ENCODE data around the gene CYP2C8. TPM values are rescaled to one million over a fixed set of nuclear protein-coding genes. Genes with fewer than 3 reads are reported as not detected.

Gene CYP2C8
- total RNA-seq, 1 experiment from 2014 or later: 0.75 TPM

GRCh38 chr10:95026461-95026860, 42.8 kb downstream of the CYP2C8 start:
- Histone ChIP-seq H3K27me3 (replicated peaks; ENCODE audit: control insufficient read depth, insufficient read depth, low read length) (no peaks in the 10 kb centered on the region), H3K9me3 (no peaks in the 10 kb centered on the region), H3K4me1 (no peaks in the 10 kb centered on the region), H3K4me3 (ENCODE audit: low read depth, low read length) (no peak overlapping the region), H3K36me3 (ENCODE audit: control insufficient read depth, insufficient read depth, low read length) (no peaks in the 10 kb centered on the region)
- ChIA-PET POLR2A (no interaction called here), CTCF (no interaction called here)
- no peaks in the 10 kb centered on the region for H3K27me3 Mint-ChIP-seq (ENCODE audit: insufficient read depth, unreplicated experiment)
- H3K4me3 Mint-ChIP-seq (ENCODE audit: unreplicated experiment): no peak overlapping the region
- TF ChIP-seq CTCF (IDR thresholded peaks at IDR 0.05; ENCODE audit: insufficient read depth in 1 of 2, low read depth in 1 of 2, low read length in 1 of 2, severe bottlenecking in 1 of 2, unreplicated experiment in 1 of 2): no peak
- no peak overlapping the region for H3K27ac Mint-ChIP-seq (ENCODE audit: unreplicated experiment)
- H3K36me3 Mint-ChIP-seq (ENCODE audit: insufficient read depth, unreplicated experiment): no peaks in the 10 kb centered on the region
- no TSS peak for BruUV-seq (replicated peaks)
- intact Hi-C loops (cut with micrococcal nuclease; ENCODE audit: unreplicated experiment): no loop called here
- no peaks in the 10 kb centered on the region for H3K9me3 Mint-ChIP-seq (ENCODE audit: unreplicated experiment)
- H3K4me1 Mint-ChIP-seq (ENCODE audit: low read depth, unreplicated experiment): no peaks in the 10 kb centered on the region
- DNase-seq: no peak

DNA sequence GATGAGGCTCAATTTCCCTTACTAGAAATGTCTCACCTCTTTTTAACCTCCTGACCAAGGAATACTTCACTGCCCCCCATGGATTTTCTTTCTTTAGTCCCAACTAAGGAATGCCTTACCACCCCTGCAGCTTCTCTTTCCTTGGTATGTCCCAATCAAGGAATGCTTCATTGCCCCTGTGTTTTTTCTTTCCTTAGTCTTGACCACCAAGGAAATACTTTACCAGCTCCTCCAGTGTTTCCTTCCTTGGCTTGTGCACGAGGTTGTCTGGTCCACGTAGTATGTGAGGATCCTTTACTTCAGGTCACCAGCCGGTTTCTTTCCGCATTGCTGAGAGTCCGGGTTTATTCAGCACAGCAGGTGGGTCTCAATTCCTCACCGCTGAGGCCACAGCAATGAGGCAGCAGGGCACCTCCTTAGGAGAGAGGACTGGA, 71.5 kb downstream of the CYP2C8 start:
- Mint-ChIP-seq H3K4me3 (ENCODE audit: unreplicated experiment) (no peak overlapping the region), H3K36me3 (ENCODE audit: insufficient read depth, unreplicated experiment) (no peaks in the 10 kb centered on the region), H3K4me1 (ENCODE audit: low read depth, unreplicated experiment) (no peaks in the 10 kb centered on the region), H3K27ac (ENCODE audit: unreplicated experiment) (no peak overlapping the region), H3K9me3 (ENCODE audit: unreplicated experiment) (no peaks in the 10 kb centered on the region), H3K27me3 (ENCODE audit: insufficient read depth, unreplicated experiment) (peaks cover 3% of the 10 kb centered on the region)
- CTCF ChIA-PET: no interaction called here
- no TSS peak for BruUV-seq (replicated peaks)
- Histone ChIP-seq H3K27me3 (replicated peaks; ENCODE audit: control insufficient read depth, insufficient read depth, low read length) (no peaks in the 10 kb centered on the region), H3K4me1 (no peaks in the 10 kb centered on the region), H3K36me3 (ENCODE audit: control insufficient read depth, insufficient read depth, low read length) (no peaks in the 10 kb centered on the region), H3K9me3 (no peaks in the 10 kb centered on the region), H3K4me3 (ENCODE audit: low read depth, low read length) (no peak overlapping the region)
- POLR2A ChIA-PET: no interaction called here
- no peak for DNase-seq
- TF ChIP-seq CTCF (IDR thresholded peaks at IDR 0.05; ENCODE audit: insufficient read depth in 1 of 2, low read depth in 1 of 2, low read length in 1 of 2, severe bottlenecking in 1 of 2, unreplicated experiment in 1 of 2): no peak
- intact Hi-C loops (cut with micrococcal nuclease; ENCODE audit: unreplicated experiment): no loop called here

GRCh38 chr10:94992811-94993210, 76.5 kb downstream of the CYP2C8 start:
- Histone ChIP-seq H3K36me3 (ENCODE audit: control insufficient read depth, insufficient read depth, low read length) (no peaks in the 10 kb centered on the region), H3K4me3 (ENCODE audit: low read depth, low read length) (no peak overlapping the region), H3K27me3 (replicated peaks; ENCODE audit: control insufficient read depth, insufficient read depth, low read length) (no peaks in the 10 kb centered on the region), H3K4me1 (no peaks in the 10 kb centered on the region), H3K9me3 (peaks cover 17% of the 10 kb centered on the region; the same call in 1 of the 2 replicates)
- no peak for TF ChIP-seq CTCF (IDR thresholded peaks at IDR 0.05; ENCODE audit: insufficient read depth in 1 of 2, low read depth in 1 of 2, low read length in 1 of 2, severe bottlenecking in 1 of 2, unreplicated experiment in 1 of 2)
- intact Hi-C loops (cut with micrococcal nuclease; ENCODE audit: unreplicated experiment): no loop called here
- Mint-ChIP-seq H3K4me3 (ENCODE audit: unreplicated experiment) (no peak overlapping the region), H3K36me3 (ENCODE audit: insufficient read depth, unreplicated experiment) (no peaks in the 10 kb centered on the region), H3K4me1 (ENCODE audit: low read depth, unreplicated experiment) (no peaks in the 10 kb centered on the region), H3K9me3 (ENCODE audit: unreplicated experiment) (peaks cover 13% of the 10 kb centered on the region), H3K27me3 (ENCODE audit: insufficient read depth, unreplicated experiment) (no peaks in the 10 kb centered on the region), H3K27ac (ENCODE audit: unreplicated experiment) (no peak overlapping the region)
- POLR2A ChIA-PET: no interaction called here
- no peak for DNase-seq
- no TSS peak for BruUV-seq (replicated peaks)
- CTCF ChIA-PET: no interaction called here

All from Caco-2 (cell line).